ENCODE results near the gene SPON1.

The SPON1 gene

GRCh38 chr11:14105446-14105845 lies 142.9 kb downstream of the SPON1 start:
- H4K20me1 ChIP-seq (ENCODE audit: insufficient read depth, low read length): no peaks in the 10 kb centered on the region
- no peak overlapping the region for H2AFZ ChIP-seq (ENCODE audit: low read depth, low read length)
- no peak overlapping the region for H3K27ac ChIP-seq (ENCODE audit: low read length)
- H3K4me3 ChIP-seq (ENCODE audit: low read depth in 1 of 2, low read length in 2 of 2): no peak overlapping the region
- no peaks in the 10 kb centered on the region for H3K79me2 ChIP-seq (ENCODE audit: insufficient read depth, low read length)
- TF ChIP-seq EZH2 (IDR thresholded peaks at IDR 0.05; ENCODE audit: borderline replicate concordance, low read depth, low read length, severe bottlenecking): no peak
- TF ChIP-seq, protein P1, sequence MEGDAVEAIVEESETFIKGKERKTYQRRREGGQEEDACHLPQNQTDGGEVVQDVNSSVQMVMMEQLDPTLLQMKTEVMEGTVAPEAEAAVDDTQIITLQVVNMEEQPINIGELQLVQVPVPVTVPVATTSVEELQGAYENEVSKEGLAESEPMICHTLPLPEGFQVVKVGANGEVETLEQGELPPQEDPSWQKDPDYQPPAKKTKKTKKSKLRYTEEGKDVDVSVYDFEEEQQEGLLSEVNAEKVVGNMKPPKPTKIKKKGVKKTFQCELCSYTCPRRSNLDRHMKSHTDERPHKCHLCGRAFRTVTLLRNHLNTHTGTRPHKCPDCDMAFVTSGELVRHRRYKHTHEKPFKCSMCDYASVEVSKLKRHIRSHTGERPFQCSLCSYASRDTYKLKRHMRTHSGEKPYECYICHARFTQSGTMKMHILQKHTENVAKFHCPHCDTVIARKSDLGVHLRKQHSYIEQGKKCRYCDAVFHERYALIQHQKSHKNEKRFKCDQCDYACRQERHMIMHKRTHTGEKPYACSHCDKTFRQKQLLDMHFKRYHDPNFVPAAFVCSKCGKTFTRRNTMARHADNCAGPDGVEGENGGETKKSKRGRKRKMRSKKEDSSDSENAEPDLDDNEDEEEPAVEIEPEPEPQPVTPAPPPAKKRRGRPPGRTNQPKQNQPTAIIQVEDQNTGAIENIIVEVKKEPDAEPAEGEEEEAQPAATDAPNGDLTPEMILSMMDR (IDR thresholded peaks at IDR 0.05; ENCODE audit: borderline replicate concordance, extremely low read depth, low read length, poor library complexity, severe bottlenecking): no peak
- H3K27me3 ChIP-seq (ENCODE audit: insufficient read depth, low read length, poor library complexity): peaks cover 17% of the 10 kb centered on the region
- DNase-seq: no peak
- H3K4me1 ChIP-seq (ENCODE audit: insufficient read depth, low read length): no peaks in the 10 kb centered on the region
- H3K4me2 ChIP-seq (ENCODE audit: insufficient read depth, low read length): no peak overlapping the region
- H3K9me3 ChIP-seq (ENCODE audit: insufficient read depth, low read length, severe bottlenecking): no peaks in the 10 kb centered on the region
- no peak overlapping the region for H3K9ac ChIP-seq (ENCODE audit: low read depth, low read length)
- ATAC-seq (ENCODE audit: insufficient read depth, low read depth): no peak
- H3K36me3 ChIP-seq (ENCODE audit: insufficient read depth, low read length): no peaks in the 10 kb centered on the region

DNA sequence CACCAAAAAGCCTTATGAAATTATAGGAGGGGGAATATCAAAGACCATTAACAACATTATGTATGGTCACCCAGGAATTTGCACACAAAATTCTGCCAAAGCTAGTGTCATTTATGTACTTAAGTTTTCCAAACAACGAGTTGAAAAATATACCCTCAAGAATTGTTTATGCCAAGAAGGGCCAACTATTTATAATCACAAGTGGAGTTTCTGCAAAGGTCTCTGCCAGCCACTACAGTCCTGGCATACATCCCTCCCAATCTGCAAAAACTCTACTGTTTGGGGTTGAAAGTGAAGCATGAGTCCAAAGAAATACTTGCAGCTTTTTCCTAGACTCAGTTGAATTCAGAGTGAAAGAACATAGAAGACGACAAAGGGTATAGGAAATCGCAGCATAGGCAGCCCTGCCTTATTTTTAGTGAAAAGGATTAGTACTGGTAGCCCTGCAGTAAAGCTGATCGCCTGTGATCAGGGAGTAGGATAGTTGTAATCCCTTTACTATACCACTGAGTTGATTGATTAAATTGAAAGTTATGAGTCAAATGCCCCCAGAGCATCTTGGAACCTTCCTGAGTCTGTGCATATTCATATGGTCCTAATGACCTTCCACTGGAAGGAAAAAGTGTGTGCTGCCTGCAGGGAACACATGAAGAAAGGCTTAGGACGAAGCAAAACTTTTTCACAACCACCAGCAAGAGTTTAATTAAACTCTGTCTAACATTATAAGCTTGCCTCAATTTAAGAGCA lies 144.0 kb downstream of the SPON1 start:
- ATAC-seq (ENCODE audit: insufficient read depth, low read depth) (no peak), DNase-seq (no peak)
- no peak for TF ChIP-seq EZH2 (IDR thresholded peaks at IDR 0.05; ENCODE audit: borderline replicate concordance, low read depth, low read length, severe bottlenecking)
- TF ChIP-seq, protein P1 (IDR thresholded peaks at IDR 0.05; ENCODE audit: borderline replicate concordance, extremely low read depth, low read length, poor library complexity, severe bottlenecking): no peak
- no peak overlapping the region for H3K4me2 ChIP-seq (ENCODE audit: insufficient read depth, low read length)
- no peaks in the 10 kb centered on the region for H4K20me1 ChIP-seq (ENCODE audit: insufficient read depth, low read length)
- no peak overlapping the region for H2AFZ ChIP-seq (ENCODE audit: low read depth, low read length)
- no peak overlapping the region for H3K4me3 ChIP-seq (ENCODE audit: low read depth in 1 of 2, low read length in 2 of 2)
- H3K79me2 ChIP-seq (ENCODE audit: insufficient read depth, low read length): no peaks in the 10 kb centered on the region
- no peak overlapping the region for H3K9ac ChIP-seq (ENCODE audit: low read depth, low read length)
- peaks cover 17% of the 10 kb centered on the region for H3K27me3 ChIP-seq (ENCODE audit: insufficient read depth, low read length, poor library complexity)
- no peaks in the 10 kb centered on the region for H3K9me3 ChIP-seq (ENCODE audit: insufficient read depth, low read length, severe bottlenecking)
- no peaks in the 10 kb centered on the region for H3K36me3 ChIP-seq (ENCODE audit: insufficient read depth, low read length)
- no peak overlapping the region for H3K27ac ChIP-seq (ENCODE audit: low read length)
- no peaks in the 10 kb centered on the region for H3K4me1 ChIP-seq (ENCODE audit: insufficient read depth, low read length)

- no peak overlapping the region for H3K27ac ChIP-seq (ENCODE audit: low read length)
- H3K4me3 ChIP-seq (ENCODE audit: low read depth in 1 of 2, low read length in 2 of 2): no peak overlapping the region
- H3K36me3 ChIP-seq (ENCODE audit: insufficient read depth, low read length): no peaks in the 10 kb centered on the region
- TF ChIP-seq, protein P1 (IDR thresholded peaks at IDR 0.05; ENCODE audit: borderline replicate concordance, extremely low read depth, low read length, poor library complexity, severe bottlenecking): no peak
- TF ChIP-seq EZH2 (IDR thresholded peaks at IDR 0.05; ENCODE audit: borderline replicate concordance, low read depth, low read length, severe bottlenecking): no peak
- H4K20me1 ChIP-seq (ENCODE audit: insufficient read depth, low read length): no peaks in the 10 kb centered on the region
- no peaks in the 10 kb centered on the region for H3K79me2 ChIP-seq (ENCODE audit: insufficient read depth, low read length)
- no peak overlapping the region for H3K9ac ChIP-seq (ENCODE audit: low read depth, low read length)
- H3K4me1 ChIP-seq (ENCODE audit: insufficient read depth, low read length): no peaks in the 10 kb centered on the region
- ATAC-seq (ENCODE audit: insufficient read depth, low read depth): no peak
- peaks cover 20% of the 10 kb centered on the region for H3K27me3 ChIP-seq (ENCODE audit: insufficient read depth, low read length, poor library complexity)
- no peaks in the 10 kb centered on the region for H3K9me3 ChIP-seq (ENCODE audit: insufficient read depth, low read length, severe bottlenecking)
- no peak overlapping the region for H3K4me2 ChIP-seq (ENCODE audit: insufficient read depth, low read length)
- no peak overlapping the region for H2AFZ ChIP-seq (ENCODE audit: low read depth, low read length)
- DNase-seq: no peak
Measured at GRCh38 chr11:14107050-14107430, 144.5 kb downstream of the SPON1 start.
